CD4-positive, alpha-beta T cell treated with Interferon gamma for 1 hour (primary cell): ENCODE results near the gene PRKCA.
"Not testable (repeated sequence)": the region's sequence is repeated elsewhere in the genome, so short reads cannot be mapped to it uniquely, and the experiment has no call there.

Experiments
- DNase-seq: peaks from one replicate; pipeline ENCODE4 v3.0.0-alpha.2; 2020

Gene PRKCA

DNA sequence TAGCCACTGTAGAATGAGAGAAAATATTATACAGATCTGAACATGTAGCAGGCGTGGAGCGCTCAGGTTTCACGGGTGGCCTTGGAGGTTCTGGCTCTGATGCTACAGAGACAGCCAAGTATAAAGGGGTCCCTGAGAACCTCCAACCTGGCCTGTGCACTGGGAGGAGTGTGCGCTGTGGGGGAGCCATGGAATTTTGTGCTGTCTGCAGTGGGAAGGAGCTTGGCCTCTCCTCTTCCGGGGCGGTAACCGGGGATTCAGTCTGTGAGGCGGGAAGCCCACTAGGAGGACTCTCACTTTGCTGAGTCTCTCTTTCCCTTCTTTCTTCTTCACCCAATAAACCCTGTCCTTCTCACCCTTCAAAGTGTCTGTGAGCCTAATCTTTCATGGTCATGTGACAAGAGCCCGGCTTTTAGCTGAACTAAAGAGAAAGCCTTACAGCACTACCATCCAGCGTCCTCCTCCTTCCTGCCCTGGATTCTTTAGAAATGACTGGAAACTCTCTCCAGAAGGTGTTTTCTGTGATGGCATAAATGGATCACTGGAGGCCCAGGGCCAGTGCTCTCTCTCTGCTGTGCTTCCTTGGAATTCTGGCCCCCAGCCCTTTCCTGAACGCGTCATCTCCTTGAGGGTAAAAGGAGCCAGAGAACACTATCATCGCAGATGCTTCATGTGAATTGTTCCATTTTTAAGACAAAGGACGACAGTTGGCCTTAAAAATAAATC lies 300.4 kb downstream of the PRKCA start:
- DNase-seq, result no peak

DNA sequence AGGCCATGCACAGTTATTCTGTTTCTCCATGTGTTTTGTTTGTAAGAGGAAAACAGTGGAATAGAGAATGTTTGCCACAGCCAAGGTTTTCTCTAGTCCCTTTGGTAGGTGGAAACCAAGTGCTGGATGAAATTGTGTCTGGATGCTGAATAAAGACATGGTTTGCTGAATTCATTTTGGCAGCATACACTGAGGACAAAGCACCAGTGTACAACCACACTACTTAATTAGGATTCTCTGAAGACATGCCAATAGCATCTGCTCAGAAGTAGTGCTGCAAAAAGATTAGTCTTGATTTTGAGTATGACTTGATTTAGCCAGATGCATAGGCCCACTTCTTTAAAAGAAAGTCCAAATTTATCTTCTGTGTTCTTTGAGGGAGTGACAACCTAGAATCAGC lies 302.0 kb downstream of the PRKCA start:
- DNase-seq, result no peak

DNA sequence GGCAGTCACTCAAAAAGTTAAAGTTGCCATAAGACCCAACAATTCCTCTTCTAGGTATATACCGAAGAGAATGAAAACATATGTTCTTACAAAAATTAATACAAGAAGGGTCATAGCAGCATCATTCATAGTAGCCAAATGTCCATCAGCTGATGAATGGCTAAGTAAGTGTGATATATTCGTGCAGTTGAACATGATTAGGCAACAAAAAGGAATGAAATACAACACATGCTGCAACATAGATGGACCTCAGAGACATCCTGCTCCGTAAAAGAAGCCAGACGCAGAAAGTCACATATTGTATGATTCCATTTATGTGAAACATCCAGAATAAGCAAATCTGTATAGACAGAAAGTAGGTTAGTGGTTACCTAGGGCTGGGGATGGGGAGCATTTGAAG lies 303.1 kb downstream of the PRKCA start:
- DNase-seq, result no peak

DNA sequence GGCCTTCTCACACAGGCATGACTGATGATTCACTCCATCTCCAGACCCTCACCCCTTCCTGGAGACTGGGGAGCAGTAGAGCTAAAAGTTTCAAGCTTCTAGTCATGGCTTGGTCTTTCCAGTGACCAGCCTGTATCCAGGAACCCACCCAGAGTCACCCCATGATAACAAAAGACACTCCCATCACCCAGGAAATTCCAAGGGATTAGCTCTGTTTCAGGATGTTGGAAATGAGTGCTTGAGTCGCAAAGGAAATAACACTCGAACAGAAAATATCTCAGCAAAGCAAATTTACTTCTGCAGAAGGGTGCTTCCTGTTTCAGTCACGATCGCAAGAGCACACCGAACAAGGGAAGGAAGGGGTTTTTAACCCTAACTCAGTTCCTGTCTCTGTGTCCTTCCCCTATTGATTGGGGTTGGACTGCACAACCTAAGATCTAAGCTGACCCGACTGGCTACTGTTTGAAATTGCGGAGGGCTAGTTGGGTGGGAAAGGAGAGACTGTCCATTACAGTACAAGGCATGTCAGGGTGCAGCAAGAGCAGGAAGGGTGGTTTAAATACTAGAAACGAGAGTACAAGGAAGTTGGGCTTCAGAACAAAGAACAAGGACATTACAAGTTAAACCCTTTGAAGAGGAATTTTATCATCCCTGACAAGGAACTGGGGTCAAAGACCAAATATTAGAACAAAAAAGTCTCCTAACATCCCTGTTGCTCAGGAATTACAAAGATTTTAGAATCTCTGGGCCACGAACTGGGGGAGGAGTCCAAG lies 308.1 kb downstream of the PRKCA start:
- no peak for DNase-seq

DNA sequence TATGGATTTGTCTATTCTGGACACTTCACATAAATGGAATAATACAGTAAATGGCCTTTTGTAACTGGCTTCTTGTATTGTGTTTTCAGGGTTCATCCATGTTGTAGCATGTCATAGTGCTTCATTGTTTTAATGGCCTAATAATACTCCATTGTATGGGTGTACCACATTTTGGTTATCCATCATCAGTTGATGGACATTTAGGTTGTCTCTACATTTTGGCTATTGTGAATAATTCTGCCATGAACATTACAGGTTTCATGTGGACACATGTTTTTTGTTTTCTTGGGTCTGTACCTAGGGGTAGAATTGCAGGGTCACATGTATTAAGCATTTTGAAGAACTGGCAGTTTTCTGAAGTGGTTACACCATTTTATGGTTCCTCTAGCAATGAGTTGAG lies 309.0 kb downstream of the PRKCA start:
- no peak for DNase-seq

DNA sequence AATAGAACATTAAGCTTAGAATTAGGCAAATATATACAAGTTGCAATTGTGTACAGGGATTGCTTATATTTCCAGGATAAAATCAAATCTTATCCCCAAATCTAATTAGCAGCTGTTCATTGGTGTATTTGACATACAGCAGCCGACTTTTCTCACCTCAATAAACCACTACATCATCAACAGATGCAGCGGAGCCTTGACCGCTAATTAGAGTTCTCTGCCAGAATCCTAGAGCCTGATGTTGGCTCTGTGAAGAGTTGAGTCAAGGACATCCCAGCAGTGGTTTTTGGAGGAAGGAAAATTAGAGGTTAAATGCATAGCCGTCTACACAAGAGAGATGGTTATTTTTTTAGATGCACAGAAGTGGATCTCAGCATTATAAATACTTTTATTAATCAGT lies 310.6 kb downstream of the PRKCA start:
- no peak for DNase-seq

DNA sequence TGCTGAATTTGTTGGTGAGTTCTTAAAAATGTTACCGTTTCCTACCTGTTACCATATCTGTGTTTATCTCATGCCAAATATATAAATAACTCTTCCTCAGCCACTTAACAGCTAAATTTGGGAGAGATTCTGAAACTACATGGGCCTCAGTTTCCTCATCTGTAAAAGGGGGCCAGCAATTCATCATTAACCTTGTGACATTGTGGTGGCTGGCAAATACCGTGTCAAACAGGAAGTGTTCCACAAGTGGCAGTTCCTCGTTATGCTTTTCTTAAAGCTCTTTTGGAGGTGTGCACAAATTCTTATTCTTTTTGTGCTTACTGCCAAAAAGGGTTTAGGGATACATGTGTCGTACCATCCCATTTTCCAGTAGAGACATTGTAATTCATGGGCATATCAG lies 312.1 kb downstream of the PRKCA start:
- DNase-seq, result no peak

DNA sequence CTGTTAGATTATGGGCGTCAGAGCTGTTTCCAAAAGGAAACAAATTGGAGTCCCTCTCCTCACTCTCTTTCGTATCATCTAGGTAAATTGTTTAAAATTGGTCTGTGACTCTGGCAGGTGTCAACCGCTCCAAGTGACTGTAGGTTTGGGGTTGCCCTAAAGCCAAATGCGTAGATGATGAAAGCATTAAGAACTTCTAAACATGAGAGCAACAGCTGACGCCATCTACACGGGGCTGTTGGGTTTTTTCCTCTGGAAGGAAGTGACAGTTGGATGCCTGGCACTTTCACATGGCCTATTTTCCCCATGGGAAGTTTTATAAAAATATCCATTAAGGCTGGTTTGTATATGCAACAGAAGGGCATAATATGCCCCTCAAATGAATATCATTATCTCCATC lies 316.8 kb downstream of the PRKCA start:
- no peak for DNase-seq

DNA sequence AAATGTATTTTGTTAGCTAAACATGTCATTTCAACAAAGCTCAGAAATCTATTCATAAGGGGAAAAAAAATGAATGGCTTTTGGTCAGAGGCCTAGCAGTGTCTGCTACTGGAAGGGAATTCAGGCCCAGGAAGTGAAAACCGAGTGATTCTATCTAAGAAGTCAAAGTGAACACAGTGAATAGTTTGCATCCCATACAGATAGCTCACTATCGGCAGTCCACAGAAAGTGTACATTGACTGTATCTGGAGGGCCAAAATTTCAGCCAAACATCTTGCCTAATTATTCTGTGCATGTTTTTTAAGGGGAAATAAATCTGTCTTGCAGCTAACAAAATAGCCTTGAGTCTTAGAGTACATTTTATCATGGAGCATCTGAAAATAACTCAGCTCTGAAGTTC lies 318.1 kb downstream of the PRKCA start:
- DNase-seq, result no peak

DNA sequence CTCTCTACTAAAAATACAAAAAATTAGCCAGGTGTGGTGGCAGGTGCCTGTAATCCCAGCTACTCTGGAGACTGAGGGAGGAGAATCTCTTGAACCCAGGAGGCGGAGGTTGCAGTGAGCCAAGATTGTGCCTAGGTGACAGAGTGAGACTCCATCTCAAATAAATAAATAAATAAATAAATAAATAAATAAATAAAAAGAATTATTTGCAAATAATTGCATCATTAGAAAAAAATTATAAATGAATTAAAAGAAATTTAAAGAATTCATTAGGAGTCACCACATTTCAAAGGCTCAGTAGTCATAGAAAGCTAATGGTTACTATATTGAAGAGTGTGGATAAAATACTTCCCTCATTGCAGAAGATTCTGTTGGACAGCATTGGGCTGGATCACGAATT lies 322.2 kb downstream of the PRKCA start:
- not testable (repeated sequence) for DNase-seq

DNA sequence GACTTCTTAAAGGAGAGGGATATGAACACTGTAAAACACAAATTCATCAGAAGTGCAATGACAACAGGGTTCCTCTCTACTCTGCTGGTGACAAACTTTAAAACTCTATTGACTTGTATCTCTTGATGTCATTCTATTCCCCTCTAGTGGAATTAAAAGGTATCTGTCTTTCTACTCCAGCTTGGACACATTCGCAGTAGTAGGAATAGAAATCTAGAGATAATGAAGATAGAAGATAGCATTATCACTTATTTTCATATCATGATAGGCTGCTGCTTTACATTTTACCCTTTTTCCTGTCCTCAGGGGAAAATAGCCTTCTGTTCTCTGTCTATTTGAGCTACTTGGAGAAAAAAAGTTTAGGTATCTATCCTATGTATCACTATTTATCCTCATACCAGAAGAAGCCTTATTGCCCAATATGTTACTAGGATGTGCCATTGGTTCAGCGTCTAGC lies 322.9 kb downstream of the PRKCA start:
- DNase-seq, result no peak

DNA sequence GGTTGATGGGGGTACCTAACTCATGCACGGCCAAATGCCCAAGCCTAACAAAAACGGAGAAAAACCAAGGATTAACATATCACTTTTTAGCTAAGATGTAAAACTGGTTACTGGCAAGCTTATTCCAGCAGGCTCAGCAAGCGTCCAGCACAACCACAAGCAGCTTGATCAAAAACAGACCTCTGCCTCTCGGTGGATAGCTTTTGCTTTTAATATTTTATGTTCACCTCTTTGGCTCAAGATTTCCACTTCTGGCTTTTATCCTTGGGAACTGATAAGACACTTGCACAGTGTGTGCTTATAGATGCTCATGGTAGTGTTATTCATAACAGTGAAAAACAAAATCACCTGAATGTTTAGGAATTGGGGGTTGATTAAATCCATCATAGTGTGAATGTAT lies 325.6 kb downstream of the PRKCA start:
- DNase-seq, result no peak

DNA sequence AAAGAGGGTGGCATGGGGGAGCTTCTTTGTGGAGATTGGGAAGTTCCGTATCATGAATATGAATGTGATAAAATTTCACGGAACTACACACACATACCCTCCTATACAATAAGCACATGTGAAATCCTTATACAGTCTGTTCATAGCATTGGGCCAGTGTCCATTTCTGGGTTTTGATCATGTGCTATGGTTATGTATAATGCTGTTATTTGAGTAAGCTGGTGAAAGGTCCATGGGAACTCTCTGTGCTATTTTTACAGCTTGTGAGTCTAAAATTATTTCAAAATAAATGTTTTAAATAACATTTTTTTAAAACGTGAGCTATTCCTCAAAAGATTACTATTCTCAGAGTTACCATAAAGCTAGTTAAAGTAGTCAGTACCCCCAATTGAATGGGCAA lies 327.3 kb downstream of the PRKCA start:
- DNase-seq, result no peak

DNA sequence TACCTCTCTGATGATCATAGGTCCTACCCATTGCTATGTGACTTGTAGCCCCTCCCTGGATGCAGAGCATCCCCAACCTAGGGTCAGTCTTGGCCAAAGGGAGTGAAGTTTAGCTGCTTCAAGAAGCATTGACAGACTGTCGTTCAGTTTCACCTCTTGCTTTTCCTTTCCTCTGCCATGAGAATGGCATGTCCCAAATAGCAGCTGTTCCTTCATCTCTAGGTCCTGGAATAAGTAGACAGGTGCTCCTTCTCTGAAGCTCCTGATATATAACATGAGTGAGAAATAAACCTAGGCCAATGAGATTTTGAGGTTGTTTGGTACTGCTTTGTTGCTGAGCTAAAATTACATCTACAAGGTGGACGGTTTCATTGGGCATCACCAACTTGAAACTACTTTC lies 328.0 kb downstream of the PRKCA start:
- DNase-seq, result no peak

DNA sequence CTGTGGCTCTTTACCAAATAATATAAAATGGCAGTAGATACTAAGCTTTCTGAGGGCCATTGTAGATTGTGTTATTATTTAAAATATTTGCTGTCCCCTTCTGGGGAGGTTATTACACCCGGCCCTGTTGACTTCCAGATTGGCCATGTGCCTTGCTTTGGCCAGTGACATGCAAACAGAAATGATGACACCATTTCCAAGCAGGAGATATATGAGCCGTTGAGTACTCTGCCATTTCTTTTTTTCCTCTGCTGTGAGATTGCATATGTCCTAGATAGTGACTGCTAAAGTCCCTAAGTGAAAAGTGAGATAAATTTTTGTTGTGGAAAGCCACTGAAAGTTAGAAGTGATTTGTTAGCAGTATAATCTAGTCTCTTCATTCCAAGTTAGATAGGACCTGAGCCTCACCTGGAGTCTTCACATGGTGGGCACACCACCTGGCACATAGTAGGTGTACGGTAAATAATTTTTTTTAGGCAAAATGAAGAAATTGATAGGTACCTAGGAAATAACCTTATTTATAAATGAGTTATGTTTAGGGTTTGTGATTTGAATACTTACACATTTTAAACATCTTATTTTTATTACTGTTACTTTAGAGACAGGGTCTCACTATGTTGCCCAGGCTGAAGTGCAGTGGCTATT lies 328.5 kb downstream of the PRKCA start:
- no peak for DNase-seq

DNA sequence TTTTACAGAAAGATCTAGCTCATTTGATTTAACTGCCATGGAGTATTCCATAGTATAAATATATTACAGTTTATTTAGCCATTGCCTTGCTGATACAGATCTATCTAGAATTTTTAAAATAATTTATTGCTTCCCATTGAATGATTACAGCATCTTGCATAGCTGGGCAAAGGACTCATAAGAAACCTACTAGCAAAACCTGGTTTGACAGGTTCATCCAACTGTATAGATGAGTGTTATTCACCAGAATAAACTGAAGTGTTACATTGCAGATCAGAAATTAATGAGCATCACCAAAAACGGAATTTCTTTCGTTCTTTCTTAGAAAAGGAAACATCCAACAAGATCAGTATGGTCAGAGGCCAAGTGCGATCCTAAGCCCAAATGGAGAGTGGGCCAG lies 330.3 kb downstream of the PRKCA start:
- DNase-seq, result no peak

DNA sequence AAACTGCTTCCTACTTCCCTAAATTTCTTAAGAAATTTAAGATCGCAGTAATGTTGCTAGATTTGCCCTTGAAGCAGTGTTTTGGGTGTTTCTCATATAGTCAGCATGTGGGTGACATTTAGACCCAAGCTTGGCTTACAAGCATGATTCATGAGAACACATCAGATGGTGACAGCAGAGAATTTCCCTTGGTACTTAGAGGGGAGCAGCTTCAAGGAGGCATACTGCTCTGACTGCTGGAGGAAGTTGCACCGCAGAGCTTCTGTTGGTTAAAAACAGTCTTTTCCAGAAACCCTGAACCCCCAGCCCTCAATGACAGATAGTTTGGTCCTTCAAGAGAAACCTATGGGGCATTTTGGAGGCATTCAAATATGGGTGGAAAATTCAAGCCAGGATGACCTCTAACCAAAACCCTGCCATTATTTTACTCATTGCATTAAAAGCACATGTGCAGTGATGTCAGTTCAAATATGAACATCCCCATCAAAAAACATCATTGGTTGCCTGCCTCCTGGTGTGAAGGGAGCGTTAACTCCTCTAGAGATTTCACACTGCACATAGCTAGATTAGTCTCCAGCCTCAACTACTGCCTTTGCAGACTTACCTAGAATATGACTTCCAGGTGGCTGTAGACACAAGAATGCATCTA lies 331.0 kb downstream of the PRKCA start:
- no peak for DNase-seq

DNA sequence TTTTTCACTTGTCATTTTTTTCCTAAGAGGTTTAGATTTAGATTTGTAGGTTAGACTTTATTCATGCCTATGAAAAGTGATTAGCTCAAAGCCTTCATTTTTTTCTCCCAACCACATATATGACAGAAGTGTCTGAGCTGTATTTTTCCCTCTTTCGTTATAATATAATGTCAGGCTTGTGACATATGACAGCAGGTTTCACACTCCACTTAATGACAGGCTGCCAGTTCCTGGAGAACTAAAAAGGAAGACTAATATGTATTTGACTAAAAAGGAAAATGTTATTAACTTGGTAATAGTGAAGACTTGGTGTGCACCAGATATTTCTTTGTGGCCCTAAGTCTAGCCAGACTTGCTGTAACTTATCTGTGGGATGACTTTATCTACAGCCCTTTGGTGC lies 331.8 kb downstream of the PRKCA start:
- DNase-seq, result no peak

DNA sequence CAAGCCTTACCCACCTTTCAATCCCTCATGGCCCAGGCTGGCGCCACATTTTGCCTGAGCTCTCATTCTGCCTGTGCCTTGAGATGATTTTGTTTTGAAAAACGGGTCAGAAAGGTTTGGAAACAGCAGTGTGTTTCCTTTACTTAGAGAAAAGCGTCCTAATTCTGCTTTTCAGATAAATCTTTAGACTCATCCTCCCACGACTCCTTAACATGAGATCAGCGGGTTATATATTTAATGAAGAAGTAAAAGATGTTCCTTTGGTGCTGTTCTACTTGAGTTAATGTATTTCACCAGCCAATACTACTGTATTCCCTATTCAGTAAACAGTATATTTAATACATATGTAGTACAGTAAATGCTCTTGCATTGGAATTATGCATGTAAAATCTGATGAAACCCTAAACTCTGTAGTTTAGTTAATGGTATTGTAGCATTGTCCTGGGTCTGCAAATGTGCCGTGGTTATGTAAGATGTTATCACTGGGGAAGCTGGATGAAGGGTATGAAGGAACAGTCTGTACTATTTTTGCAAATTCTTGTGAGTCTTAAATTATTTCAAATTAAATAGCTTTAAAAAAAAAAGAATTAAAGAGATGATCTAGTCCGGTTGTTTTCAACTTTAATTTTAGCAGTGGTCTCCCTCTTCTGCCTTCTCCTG lies 333.1 kb downstream of the PRKCA start:
- no peak for DNase-seq

DNA sequence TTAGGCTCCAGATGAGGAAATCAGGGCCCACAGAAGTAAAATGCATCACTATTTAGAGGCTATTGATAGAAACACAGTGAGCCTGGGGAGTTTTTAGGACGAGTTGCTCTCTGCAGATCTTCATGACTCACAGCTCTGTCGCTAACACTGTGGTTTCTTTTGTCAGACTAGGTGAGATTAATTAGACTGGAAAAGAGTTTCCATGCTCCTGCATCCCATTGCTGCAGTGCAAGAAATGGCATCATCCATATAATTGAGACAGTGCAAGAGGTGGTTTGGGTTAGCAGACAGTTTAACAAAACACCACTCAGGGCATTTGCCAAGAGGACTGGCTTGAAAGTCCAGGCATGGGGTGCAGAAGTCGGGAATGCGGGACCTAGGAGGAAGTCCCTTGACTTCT lies 333.7 kb downstream of the PRKCA start:
- DNase-seq, result no peak

DNA sequence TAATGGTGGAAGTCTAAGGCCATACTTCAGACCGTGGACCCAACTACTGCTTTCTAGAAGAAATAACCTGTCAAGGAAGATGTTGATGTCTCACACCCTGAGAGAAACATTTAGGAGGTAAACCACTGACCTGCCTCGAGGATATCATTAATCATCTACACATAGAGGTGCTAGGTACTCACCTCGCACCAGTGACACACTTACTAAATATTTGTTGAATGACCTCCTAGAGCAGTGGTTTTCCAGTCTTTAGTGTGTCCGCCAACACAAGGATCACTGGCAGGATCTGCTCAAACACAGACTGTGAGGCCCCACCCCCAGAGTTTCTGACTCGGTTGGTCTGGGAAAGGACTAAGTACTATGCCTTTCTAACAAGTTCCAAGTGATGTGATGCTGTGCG lies 335.1 kb downstream of the PRKCA start:
- no peak for DNase-seq

DNA sequence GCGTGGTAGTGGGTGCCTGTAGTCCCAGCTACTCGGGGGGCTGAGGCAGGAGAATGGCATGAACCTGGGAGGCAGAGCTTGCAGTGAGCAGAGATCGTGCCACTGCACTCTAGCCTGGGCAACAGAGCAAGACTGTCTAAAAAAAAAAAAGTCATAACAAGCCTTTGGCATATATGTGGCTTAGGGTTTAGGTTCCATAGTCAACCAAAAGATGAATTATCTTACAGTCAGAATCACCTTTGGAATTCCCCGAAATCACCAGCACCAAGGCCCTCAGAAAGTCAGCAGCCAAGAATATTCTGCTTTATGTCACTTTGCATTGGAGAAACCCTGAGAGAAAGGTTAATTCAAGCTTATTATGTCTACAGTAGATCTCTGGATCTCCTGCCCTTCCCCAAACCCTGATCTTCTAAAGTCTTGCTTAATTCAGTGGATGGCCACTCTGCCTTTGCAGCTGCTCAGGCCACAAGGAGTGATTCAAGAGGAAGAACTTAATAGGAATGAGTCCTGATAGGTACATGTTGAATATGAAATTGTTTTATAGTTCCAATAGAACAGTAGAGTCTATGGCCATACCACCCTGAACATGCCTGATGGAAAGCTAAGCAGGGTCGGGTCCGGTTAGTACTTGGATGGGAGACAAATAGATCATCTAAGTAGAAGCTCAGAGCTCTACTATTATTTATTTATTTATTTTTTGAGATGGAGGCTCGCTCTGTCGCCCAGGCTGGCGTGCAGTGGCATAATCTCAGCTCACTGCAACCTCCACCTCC lies 336.5 kb downstream of the PRKCA start:
- no peak for DNase-seq
